ENCODE results near the gene CALD1. TPM values are rescaled to one million over a fixed set of nuclear protein-coding genes. Genes with fewer than 3 reads are reported as not detected.

Gene CALD1
- total RNA-seq, 4 donors from 2014 or later = 351 to 1,046 (median 551) TPM

DNA sequence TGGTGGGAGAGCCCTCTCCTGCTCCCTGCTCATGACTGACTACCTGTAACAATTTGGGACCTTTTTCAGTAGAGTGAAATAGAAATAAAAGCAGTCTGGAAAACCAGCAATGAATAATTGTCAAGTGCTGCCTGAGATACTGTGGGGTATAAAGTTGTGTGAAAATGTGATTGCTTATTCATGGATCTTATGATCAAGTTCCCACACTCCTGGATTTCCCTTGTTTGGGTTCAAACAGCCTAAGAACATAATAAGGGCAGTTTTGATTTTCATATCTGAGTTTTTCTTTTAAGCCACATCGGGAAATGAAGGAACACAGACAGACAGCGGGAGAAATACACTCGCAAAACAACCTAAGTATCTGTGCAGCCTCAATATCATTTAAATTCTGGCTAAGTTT is 52.9 kb downstream of the CALD1 start:
- TF ChIP-seq CTCF (IDR thresholded peaks at IDR 0.05) (no peak), POLR2A (IDR thresholded peaks at IDR 0.05) (no peak)
- H3K27me3 ChIP-seq = no peaks in the 10 kb centered on the region
- peak overlapping the region; percentile 85 to 97 for H3K27ac ChIP-seq
- H3K36me3 ChIP-seq = no peaks in the 10 kb centered on the region
- H3K4me3 ChIP-seq = no peak overlapping the region
- no peaks in the 10 kb centered on the region for H3K9me3 ChIP-seq
- peaks cover 0 to 10% of the 10 kb centered on the region in 2 donors for H3K4me1 ChIP-seq
- intact Hi-C loops (cut with DNase I; ENCODE audit: low total_unique reads) = no loop called here
- no peak for DNase-seq

- Histone ChIP-seq H3K36me3 (no peaks in the 10 kb centered on the region), H3K27me3 (no peaks in the 10 kb centered on the region), H3K9me3 (no peaks in the 10 kb centered on the region), H3K27ac (peak overlapping the region; percentile 85 to 97), H3K4me1 (peaks cover 0 to 8% of the 10 kb centered on the region in 2 donors), H3K4me3 (no peak overlapping the region)
- TF ChIP-seq CTCF (IDR thresholded peaks at IDR 0.05) (no peak), POLR2A (IDR thresholded peaks at IDR 0.05) (no peak)
- no peak for DNase-seq
- intact Hi-C loops (cut with DNase I; ENCODE audit: low total_unique reads) = no loop called here
Observed at GRCh38 chr7:134834689-134835462, 55.4 kb downstream of the CALD1 start.

DNA sequence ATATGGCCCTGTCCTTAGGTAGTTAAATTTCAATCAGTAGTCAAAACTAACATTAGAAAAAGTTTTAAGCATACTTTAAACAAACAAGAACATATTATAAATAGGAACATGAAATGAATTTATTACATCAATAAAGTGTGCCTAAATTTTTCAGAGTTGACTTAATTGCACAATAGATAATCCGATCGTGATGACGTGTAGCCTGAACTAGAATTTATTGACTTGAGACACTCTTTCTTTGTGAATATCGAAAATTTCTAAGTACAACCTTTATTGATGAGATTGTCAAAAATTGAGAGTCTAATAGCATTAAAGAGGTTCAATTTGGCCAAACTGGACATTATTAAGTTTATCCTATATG is 56.0 kb downstream of the CALD1 start:
- intact Hi-C loops (cut with DNase I; ENCODE audit: low total_unique reads) = no loop called here
- H3K27ac ChIP-seq = peak overlapping the region; percentile 85 to 97
- peaks cover 0 to 8% of the 10 kb centered on the region in 2 donors for H3K4me1 ChIP-seq

DNA sequence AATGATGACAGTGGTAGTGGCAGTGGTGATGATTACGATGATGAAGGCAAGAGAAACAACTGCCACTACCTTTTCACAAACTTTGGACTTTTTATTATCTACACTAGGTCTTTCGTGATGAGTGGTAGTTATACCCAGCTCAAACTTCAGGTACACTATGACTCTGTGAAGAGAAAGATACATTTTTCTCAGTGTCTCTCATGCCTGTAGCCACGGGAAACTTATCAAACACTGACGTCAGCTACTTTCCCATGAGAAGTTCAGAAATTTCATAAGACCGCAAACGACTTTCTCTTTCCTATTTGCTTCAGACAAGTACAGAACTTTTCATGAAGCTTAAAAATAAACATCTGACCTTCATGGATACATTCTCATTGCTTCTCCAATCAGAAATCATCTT is 57.0 kb downstream of the CALD1 start:
- Histone ChIP-seq H3K27ac (peak overlapping the region; percentile 85 to 97), H3K27me3 (no peaks in the 10 kb centered on the region), H3K4me1 (peaks cover 0 to 8% of the 10 kb centered on the region in 2 donors), H3K36me3 (no peaks in the 10 kb centered on the region), H3K9me3 (no peaks in the 10 kb centered on the region), H3K4me3 (no peak overlapping the region)
- DNase-seq = peak; percentile 40 to 67
- intact Hi-C loops (cut with DNase I; ENCODE audit: low total_unique reads) = no loop called here
- TF ChIP-seq CTCF (IDR thresholded peaks at IDR 0.05) = no peak
- peak in 1 of 2 donors; percentile 28 for TF ChIP-seq POLR2A (IDR thresholded peaks at IDR 0.05)

More for the DNA sequence above, 56.0 kb downstream of the CALD1 start:
- H3K4me3 ChIP-seq = no peak overlapping the region
- TF ChIP-seq POLR2A (IDR thresholded peaks at IDR 0.05) = no peak
- TF ChIP-seq CTCF (IDR thresholded peaks at IDR 0.05) = no peak
- no peak for DNase-seq
- H3K36me3 ChIP-seq = no peaks in the 10 kb centered on the region
- no peaks in the 10 kb centered on the region for H3K27me3 ChIP-seq
- no peaks in the 10 kb centered on the region for H3K9me3 ChIP-seq

- DNase-seq = no peak
- H3K9me3 ChIP-seq = no peaks in the 10 kb centered on the region
- H3K27me3 ChIP-seq = no peaks in the 10 kb centered on the region
- no peak for TF ChIP-seq CTCF (IDR thresholded peaks at IDR 0.05)
- no peak for TF ChIP-seq POLR2A (IDR thresholded peaks at IDR 0.05)
- H3K36me3 ChIP-seq = no peaks in the 10 kb centered on the region
- no peak overlapping the region for H3K4me3 ChIP-seq
- H3K4me1 ChIP-seq = peaks cover 0 to 2% of the 10 kb centered on the region in 2 donors
- H3K27ac ChIP-seq = peak overlapping the region in 1 of 2 donors; percentile 97
- intact Hi-C loops (cut with DNase I; ENCODE audit: low total_unique reads) = no loop called here
Observed at GRCh38 chr7:134839298-134839697, 59.9 kb downstream of the CALD1 start.

Measured in uterus (tissue), 4 donors.